MCF 10A (cell line): ENCODE data around the gene CHURC1. TPM values are rescaled to one million over a fixed set of nuclear protein-coding genes. Genes with fewer than 3 reads are reported as not detected.

Experiments
- BruUV-seq: library from RNA; stranded (reverse); fragments of 400-500 nt; replicated peaks from 2 replicates; lab custom pipeline; 2021; lab: Mats Ljungman, UMichigan
- CTCF ChIA-PET: fragments of 300-600 bp; sonication (Branson Sonifier 250); formaldehyde crosslinking; extraction: SDS; loops from one replicate; lab custom pipeline; 2021; ENCODE audit warnings: antibody characterized with exemption, inconsistent platforms; lab: Yijun Ruan, JAX
- POLR2A ChIA-PET: fragments of 300-600, 350-650 bp; sonication (Branson Sonifier 250); formaldehyde crosslinking; extraction: SDS; loops from one replicate; lab custom pipeline; 2020; ENCODE audit warnings: antibody characterized with exemption, inconsistent platforms; lab: Yijun Ruan, JAX
- DNase-seq: peaks from one replicate; pipeline ENCODE4 v3.0.0-alpha.2; 2018; ENCODE audit not compliant: unreplicated experiment
- H3K27ac Mint-ChIP-seq: one replicate; pipeline ENCODE4 v1.8.0; 2022; ENCODE audit warnings: mild to moderate bottlenecking, low read depth, mixed read lengths; ENCODE audit not compliant: unreplicated experiment
- H3K27me3 Mint-ChIP-seq: one replicate; pipeline ENCODE4 v1.8.0; 2022; ENCODE audit warnings: mixed read lengths; ENCODE audit not compliant: insufficient read depth, unreplicated experiment
- H3K36me3 Mint-ChIP-seq: one replicate; pipeline ENCODE4 v1.8.0; 2022; ENCODE audit warnings: mild to moderate bottlenecking, moderate library complexity, mixed read lengths; ENCODE audit not compliant: insufficient read depth, unreplicated experiment
- H3K4me1 Mint-ChIP-seq: one replicate; pipeline ENCODE4 v1.8.0; 2022; ENCODE audit warnings: mixed read lengths; ENCODE audit not compliant: insufficient read depth, unreplicated experiment
- H3K4me3 Mint-ChIP-seq: one replicate; pipeline ENCODE4 v1.8.0; 2022; ENCODE audit warnings: mild to moderate bottlenecking, moderate library complexity, mixed read lengths; ENCODE audit not compliant: unreplicated experiment
- H3K9me3 Mint-ChIP-seq: one replicate; pipeline ENCODE4 v1.8.0; 2022; ENCODE audit warnings: mixed read lengths; ENCODE audit not compliant: unreplicated experiment
- CTCF ChIP-seq: fragments of 200-600 bp; IDR thresholded peaks from one replicate; pipeline ENCODE4 v1.8.0; 2022; ENCODE audit warnings: antibody characterized with exemption, mild to moderate bottlenecking; ENCODE audit not compliant: unreplicated experiment
- intact Hi-C: fragments of 100-400 bp; cut with micrococcal nuclease; formaldehyde crosslinking; loops from 2 replicates; pipeline ENCODE4 v1.14.1; 2022
- total RNA-seq: library from RNA; stranded (reverse); gene quantifications from 2 replicates; pipeline ENCODE4 v1.2.3, GENCODE V29; 2022

Gene CHURC1
- total RNA-seq, 1 experiment from 2014 or later = 72.5 TPM

DNA sequence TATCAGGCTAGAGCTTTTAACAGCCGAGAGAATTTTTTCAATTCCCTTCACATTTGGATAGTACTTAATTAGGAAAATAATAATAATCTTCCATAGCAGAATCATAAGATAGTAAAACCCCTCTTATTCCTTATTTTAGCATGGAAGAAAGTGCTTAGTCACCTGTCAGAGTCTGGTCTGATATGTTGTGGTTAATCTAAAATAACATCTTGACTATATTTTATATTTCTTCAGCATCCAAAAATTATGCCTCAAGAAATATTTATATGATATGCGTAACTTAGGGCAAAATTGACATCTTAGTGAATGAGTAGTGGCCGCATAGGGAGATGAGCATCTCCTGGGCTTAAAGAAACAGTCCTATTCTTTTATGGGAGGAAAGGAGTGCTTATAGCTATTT is 12.8 kb downstream of the CHURC1 start:
- ChIA-PET POLR2A (interaction anchor here (0.6 to 0.7 kb wide), 2 partner anchors 16 to 560 kb away, joined by 3 read pairs; no protein-coding TSS in a partner anchor), CTCF (interaction anchor here (0.6 kb wide), 3 partner anchors 9 to 156 kb away, joined by 3 to 6 read pairs (median 6); partner anchors contain the start of gene FNTB)
- no peak overlapping the region for H3K27ac Mint-ChIP-seq
- intact Hi-C loops = no loop called here
- no peak overlapping the region for H3K4me3 Mint-ChIP-seq
- no peaks in the 10 kb centered on the region for H3K9me3 Mint-ChIP-seq
- no TSS peak for BruUV-seq
- DNase-seq = no peak
- H3K36me3 Mint-ChIP-seq = peaks cover 49% of the 10 kb centered on the region
- TF ChIP-seq CTCF = no peak
- H3K27me3 Mint-ChIP-seq = no peaks in the 10 kb centered on the region
- no peaks in the 10 kb centered on the region for H3K4me1 Mint-ChIP-seq

- no peak for TF ChIP-seq CTCF
- no TSS peak for BruUV-seq
- H3K27ac Mint-ChIP-seq = no peak overlapping the region
- no peak overlapping the region for H3K4me3 Mint-ChIP-seq
- CTCF ChIA-PET = interaction anchor here (0.7 to 1.0 kb wide), 2 partner anchors 9 to 37 kb away, joined by 3 read pairs; no protein-coding TSS in a partner anchor
- intact Hi-C loops = no loop called here
- DNase-seq = no peak
- peaks cover 53% of the 10 kb centered on the region for H3K36me3 Mint-ChIP-seq
- no peaks in the 10 kb centered on the region for H3K27me3 Mint-ChIP-seq
- H3K4me1 Mint-ChIP-seq = no peaks in the 10 kb centered on the region
- H3K9me3 Mint-ChIP-seq = no peaks in the 10 kb centered on the region
- POLR2A ChIA-PET = interaction anchor here (1.4 kb wide), 1 partner anchor 14 kb away, joined by 3 read pairs; no protein-coding TSS in a partner anchor
These were observed 14.2 kb downstream of the CHURC1 start for GRCh38 chr14:64928239-64929013.

DNA sequence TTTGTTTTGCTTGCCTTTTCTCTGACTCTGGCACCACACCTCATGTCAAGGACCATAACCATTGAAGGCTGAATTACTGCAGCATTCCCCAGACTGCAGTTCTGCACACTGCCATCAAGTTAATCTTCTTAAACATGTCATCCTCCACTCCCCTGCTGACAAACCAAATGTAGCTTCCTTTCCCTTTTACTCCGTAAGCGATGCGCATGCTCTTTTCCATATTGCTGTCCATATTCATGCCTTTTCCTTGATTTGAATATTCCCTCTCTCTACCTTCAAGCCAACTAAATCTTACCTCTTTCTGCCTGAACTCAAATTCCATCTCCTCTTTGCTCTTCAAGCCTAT is 14.7 kb downstream of the CHURC1 start:
- Mint-ChIP-seq H3K4me3 (no peak overlapping the region), H3K36me3 (peaks cover 53% of the 10 kb centered on the region), H3K27ac (no peak overlapping the region), H3K27me3 (no peaks in the 10 kb centered on the region), H3K4me1 (no peaks in the 10 kb centered on the region), H3K9me3 (no peaks in the 10 kb centered on the region)
- BruUV-seq = no TSS peak
- intact Hi-C loops = no loop called here
- no peak for DNase-seq
- ChIA-PET POLR2A (no interaction called here), CTCF (interaction anchor here (0.6 to 0.7 kb wide), 2 partner anchors 37 to 1028 kb away, joined by 3 to 4 read pairs; no protein-coding TSS in a partner anchor)
- TF ChIP-seq CTCF = no peak

DNA sequence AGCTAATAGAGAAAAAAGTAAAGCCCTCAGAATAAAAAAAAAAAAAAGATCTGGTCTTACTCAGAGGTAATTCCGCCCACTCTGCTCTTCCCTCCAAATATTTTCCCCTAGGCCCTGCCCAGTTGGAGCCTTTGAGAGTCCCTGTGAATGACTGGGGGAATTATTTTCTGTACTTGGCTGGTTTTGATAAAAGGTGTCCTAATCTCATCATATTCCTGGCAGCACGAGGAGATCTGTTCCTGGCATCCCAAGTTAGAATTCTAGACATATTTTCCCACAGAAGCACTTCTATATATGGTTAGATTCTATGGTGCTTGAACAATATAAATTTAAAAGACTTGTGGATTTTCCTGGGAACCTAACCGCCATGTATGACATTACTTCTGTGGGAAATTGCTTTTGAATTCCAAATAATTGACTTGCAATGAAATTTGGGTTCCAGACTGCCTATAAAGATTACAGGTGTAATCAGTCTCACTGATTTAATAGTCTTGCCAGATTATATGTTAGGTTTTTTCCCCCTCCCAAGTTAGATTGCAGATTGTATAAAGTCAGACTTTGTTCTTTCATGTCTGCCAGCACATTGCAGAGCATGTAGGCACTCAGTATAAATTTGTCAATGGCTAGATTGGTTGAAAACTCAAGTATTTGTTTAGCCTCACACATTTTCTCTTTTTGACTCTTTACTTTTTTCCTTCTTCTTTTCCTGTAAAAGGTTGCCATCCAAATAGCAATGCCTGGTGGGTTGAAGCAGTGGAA is 16.0 kb downstream of the CHURC1 start:
- Mint-ChIP-seq H3K36me3 (peaks cover 55% of the 10 kb centered on the region), H3K4me1 (no peaks in the 10 kb centered on the region), H3K27ac (peak overlapping the region; percentile 27), H3K9me3 (no peaks in the 10 kb centered on the region), H3K27me3 (no peaks in the 10 kb centered on the region), H3K4me3 (no peak overlapping the region)
- ChIA-PET POLR2A (no interaction called here), CTCF (no interaction called here)
- intact Hi-C loops = no loop called here
- no peak for DNase-seq
- no TSS peak for BruUV-seq
- TF ChIP-seq CTCF = no peak
